Measurements from ENCODE around the gene BCO2.
"Not testable (repeated sequence)": the region's sequence is repeated elsewhere in the genome, so short reads cannot be mapped to it uniquely, and the experiment has no call there.

BCO2 gene

DNA sequence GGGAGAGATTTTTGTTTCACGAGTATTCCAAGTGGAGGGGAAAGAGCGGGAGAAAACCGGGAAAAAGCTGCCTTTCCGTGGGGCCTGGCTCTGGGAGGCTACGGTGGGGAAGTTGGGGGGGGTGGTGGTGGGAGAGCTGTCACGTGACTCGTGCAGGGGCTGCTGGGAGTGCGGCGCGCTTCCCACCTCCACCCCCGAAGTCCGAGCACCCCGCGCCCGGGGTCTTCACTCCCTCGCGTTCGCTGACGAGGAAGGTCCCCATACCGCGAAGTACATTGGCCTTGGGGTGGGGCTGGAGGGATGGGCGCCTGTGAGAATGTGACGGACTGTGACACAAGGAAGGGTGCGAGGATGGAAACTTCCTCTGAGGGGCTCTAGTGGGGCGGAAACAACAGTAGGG is 8.2 kb upstream of the BCO2 start, which contains the start of gene TEX12:
Gene TEX12, plus strand, starts transcription at position 228 of the 400 bp plus-strand sequence. CDS start 1,897 bp downstream, outside the sequence.
- no peak for DNase-seq (ENCODE audit: low spot score)

DNA sequence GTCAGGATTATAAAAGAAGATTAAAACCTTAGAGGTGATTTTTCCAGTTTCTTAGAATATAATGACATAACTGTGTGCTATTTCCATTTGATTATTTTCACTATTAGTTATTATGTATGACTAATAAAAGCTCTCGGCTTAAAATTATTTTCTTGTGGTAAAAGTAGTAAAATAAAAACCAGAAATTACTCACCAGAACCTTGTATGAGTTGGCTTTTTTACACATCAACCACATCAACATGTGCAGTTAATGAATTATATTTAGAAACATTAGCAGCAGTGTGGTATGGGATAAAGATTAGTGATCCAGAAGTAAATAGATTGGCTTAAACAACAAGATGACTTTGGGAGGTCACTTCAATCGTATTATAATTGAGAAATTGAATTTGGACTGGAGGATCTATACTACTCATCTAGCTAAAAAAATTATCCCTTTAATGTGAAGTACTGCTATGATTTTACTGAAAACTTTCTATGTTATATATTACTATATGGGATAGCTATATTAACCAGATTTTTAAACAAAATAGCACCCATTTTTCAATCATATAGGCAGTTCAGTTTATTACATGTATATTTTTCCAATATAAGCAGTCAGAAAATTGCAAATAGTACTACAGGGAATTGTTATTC is 2.8 kb upstream of the BCO2 start:
- DNase-seq (ENCODE audit: low spot score), result no peak

DNA sequence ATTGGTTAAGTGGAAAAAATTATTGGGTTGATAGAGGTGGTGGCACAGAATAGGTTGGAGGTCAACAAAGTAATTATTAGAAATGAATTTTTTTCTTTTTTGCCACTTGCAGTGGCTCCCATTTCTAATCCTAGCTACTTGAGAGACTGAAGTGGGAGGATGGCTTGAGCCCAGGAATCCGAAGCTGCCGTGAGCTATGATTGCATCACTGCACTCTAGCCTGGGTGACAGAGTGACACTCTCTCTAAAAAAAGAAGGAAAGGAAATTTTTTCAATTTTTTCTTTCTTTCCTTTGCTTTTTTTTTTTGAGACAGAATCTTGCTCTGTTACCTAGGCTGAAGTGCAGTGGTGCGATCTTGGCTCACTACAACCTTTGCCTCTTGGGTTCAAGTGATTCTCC is 2.2 kb upstream of the BCO2 start:
- no peak for DNase-seq (ENCODE audit: low spot score)

DNA sequence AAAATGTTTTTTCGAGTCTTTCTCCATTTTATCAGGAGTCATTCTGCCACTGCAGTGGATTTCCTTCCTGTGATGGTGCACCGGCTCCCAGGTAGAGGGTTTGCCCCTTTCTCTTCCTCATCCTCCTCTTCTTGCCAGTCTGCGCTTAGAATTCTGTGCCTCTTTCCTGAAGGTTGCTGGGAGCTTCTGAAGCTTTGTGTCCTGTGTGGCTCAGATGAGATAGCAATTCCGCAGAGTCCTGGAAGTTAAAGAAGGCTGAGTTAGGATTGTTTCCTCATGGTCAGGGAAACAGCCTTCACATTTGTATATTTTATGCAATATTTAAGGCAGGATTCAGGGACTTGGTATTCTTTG is 264 bp downstream of the BCO2 start:
- no peak for DNase-seq (ENCODE audit: low spot score)

DNA sequence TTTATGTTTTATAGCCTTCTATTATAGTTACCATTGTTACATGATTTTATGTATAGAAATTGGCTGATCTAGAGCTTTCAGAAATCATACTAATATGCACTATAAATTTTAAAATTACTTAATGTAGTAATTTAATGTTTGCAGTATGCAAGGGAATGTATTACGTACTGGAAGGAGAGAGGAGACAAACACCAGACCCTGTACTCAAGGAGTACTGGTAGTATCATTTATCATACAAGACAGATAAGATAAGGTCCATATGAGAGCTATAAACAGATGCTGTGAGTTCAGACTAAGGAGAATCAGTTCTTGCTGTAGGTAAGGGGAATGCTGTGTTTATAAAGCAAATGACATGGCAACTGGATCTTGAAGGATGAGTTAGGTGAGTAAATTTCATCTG is 765 bp downstream of the BCO2 start:
- no peak for DNase-seq (ENCODE audit: low spot score)

DNA sequence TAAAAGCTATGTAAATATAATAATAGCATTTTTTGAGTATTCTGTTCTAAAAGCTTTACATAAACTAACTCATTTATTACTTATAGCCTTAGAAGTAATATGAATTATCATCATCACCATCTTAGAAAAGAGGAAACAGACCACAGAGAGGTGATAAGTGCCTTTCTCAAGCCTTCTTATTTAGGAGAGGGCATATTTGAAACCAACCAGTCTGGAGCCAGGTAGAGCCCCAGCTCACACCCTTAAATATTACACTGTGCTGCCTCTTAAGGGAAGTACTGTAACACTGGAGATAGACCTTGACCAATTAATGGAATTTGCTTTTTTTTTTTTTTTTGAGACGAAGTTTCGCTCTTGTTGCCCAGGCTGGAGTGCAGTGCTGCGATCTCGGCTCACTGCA is 2.3 kb downstream of the BCO2 start:
- no peak for DNase-seq (ENCODE audit: low spot score)

DNA sequence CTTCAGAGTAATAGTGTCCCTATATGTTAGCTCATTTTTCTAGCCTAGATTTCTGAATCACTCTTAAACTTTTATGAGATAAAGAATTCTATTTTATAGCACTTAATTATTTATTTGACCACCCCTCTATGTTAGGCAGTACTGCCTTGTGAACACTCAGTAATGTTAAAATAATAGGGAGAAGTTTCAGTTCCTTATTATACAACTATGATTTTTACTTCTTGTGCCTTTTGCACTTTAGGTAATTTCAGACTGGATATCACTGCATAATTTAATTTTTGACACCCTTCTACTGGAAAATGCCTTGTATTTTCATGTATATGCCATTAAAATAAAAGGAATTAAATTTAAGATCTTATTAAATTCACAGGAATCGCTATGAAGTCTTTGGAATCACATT is 3.1 kb downstream of the BCO2 start:
- no peak for DNase-seq (ENCODE audit: low spot score)

DNA sequence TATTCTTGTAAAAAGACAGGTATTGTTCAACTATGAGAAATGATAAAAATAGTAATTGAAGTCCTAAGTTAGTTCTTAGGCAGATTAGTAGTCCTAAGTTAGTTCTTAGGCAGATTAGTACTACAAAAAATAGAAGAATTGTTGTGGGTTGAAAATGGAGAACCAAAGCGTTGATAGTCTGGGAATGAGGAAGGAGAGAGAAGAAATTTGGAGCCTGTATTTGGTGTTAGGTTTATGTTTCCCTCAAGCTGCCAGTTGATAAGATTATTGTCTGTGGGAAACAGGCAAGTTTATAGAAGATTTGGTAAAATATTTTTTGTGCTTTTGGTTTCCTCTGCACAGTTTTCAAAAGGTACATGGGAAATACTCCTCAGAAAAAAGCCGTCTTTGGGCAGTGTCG is 3.6 kb downstream of the BCO2 start:
- DNase-seq (ENCODE audit: low spot score), result no peak

DNA sequence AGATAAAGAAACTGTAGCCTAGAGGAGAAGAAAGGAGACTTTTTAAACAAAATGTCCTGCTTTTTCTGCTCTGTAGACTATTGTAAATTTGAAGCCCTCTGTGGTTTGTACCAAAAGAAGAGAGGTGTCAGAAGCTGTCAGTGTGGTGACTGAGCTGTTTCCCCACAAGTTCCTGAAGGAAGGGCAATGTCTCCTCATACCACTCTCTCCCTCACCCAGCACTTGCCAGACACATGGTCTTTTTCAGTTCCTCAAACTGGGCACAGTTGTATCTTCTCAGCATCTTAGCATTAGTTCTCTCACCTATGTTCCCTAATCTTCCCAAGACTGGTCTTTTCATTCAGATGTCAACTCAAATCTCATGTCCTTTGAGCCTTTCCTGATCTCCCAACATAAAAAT is 4.3 kb downstream of the BCO2 start:
- DNase-seq (ENCODE audit: low spot score), result no peak

DNA sequence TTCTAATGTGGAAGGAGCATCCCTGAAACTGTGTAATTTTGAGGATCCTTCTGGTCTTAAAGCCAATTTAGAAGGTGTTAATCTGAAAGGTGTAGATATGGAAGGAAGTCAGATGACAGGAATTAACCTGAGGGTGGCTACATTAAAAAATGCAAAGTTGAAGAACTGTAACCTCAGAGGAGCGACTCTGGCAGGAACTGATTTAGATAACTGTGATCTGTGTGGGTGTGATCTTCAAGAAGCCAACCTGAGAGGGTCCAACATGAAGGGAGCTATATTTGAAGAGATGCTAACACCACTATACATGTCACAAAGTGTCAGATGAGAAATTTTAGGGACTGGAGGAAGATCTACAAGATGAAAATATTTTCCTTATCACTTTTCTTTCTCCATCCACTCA is 7.6 kb downstream of the BCO2 start:
- no peak for DNase-seq (ENCODE audit: low spot score)

DNA sequence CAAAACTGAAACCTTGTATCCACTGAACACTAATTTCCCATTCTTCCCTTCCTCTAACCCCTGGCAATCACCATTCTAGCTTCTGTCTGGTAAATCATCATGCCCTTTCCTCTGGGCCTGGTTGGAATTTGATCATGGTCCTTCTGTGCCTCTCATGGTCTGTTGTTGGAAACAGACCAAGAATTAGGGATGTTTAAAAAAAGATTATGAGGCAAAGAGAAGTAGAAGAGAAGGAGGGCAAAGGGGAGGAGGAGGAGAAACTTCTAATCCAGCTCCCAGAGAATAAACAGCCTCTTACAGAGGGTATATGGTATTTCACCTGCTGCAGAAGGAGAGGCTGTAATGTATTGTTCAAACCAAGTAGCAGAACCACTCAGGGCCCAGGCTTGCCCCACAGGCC is 10.6 kb downstream of the BCO2 start:
- no peak for DNase-seq (ENCODE audit: low spot score)

DNA sequence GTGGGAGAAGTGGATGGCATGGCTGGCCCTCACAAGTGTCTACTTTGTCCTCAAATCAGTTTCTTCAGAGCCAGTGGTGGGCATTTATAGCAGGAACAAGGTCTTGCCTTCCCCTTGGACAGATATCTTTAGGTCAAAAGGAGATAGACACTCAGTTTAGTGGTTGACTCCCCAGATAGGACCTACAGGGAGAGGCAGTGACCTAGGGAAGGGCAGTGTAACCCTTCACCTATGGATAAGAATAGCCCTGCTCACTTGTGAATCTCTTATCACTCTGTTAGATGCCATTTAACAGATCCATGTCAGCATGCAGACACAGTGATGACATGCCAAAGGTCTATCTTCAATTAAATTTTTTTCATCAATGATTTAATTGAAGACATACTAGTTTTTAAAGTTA is 11.0 kb downstream of the BCO2 start:
- DNase-seq (ENCODE audit: low spot score), result no peak

DNA sequence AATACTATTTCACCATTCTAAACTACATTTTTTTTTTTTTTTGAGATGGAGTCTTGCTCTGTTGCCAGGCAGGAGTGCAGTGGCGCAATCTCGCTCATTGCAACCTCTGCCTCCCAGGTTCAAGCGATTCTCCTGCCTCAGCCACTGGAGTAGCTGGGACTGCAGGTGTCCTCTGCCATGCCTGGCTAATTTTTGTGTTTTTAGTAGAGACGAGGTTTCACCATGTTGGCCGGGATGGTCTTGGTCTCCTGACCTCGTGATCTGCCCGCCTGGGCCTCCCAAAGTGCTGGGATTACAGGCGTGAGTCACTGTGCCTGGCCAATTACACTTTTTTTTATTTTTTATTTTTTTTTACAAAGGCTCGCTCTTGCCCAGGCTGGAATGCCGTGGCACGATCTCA is 19.8 kb downstream of the BCO2 start:
- not testable (repeated sequence) for DNase-seq (ENCODE audit: low spot score)

DNA sequence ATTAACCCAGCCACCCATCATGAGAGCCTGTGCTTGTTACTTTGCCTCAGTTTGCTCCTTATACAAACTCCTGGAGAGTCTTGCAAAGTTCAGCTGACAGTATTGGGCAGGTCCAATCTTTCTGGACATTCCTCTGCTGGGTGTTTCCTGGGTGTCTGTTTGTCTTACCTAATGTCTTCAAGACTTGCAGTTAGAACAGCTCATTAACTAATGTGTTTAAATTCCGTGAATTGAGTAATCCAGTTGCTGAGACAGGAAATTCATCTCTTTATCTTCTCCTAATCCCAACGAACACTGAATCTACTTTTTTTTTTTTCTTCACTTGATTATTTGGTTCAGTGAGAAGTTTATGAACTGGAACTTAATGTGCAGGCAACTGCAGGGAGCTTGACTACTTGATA is 20.6 kb downstream of the BCO2 start:
- no peak for DNase-seq (ENCODE audit: low spot score)

DNA sequence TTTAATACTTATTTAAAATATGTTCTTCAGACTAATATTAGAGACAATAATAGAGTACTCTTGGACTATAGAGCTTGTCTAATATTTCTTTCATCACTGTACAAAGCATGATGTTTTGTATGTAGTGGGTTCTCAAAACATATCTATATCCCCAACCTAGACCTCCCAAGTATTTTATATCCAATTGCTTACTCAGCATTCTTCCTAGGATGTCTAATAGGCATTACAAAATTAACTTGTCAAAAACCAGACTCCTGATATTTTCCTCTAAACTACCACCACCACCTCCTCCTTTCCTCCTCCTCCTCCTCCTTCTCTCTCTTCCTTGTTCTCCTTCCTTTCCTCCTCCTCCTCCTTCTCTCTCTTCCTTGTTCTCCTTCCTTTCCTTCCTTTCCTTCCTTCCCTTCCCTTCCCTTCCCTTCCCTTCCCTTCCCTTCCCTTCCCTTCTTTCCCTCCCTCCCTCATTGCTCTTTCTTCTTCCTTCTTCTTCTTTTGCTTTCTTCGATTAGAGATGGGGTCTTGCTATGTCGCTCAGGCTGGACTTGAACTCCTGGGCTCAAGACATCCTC is 21.3 kb downstream of the BCO2 start:
- DNase-seq (ENCODE audit: low spot score), result no peak

DNA sequence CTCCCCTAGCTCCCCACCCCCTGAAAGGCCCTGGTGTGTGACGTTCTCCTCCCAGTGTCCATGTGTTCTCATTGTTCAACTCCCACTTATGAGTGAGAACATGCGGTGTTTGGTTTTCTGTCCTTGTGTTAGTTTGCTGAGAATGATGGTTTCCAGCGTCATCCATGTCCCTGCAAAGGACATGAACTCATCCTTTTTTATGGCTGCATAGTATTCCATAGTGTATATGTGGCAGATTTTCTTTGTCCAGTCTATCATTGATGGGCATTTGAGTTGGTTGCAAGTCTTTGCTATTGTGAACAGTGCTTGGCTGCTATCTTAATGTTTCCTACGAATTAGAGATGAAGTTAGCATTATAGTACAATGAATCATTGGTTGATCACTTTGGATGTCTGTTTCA is 23.8 kb downstream of the BCO2 start:
- DNase-seq (ENCODE audit: low spot score), result not testable (repeated sequence)

DNA sequence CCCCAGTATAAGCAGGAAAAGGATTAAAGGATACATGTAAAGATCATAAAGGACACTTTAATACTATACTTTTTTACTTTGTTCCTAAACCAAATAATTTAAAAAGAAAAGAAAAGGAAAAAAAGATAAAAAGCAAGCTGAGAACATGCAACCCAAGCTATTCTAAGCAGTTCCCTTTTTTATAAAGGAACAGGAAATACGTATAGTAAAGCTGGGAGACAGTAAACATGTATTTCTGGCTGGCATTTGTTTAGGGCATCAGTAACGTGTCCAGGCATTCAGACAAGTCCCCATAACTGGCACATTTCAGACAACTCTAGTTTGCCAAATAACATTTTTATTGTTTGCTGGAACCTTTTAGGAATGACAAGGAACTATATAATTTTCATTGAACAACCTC is 24.9 kb downstream of the BCO2 start:
- no peak for DNase-seq (ENCODE audit: low spot score)

DNA sequence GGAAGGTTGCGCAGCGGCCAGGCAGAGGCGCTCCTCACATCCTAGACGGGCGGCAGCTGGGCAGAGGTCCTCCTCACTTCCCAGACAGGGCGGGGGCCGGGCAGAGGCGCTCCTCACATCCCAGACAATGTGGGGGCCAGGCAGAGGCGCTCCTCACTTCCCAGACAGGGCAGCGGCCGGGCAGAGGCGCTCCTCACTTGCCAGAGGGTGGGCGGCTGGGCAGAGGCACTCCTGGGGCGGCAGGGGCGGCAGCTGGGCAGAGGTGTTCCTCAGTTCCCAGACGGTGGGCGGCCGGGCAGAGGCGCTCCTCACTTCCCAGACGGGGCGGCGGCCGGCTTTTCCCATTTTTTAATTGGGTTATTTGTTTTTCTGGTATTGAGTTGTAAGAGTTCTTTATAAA is 30.8 kb downstream of the BCO2 start:
- DNase-seq (ENCODE audit: low spot score), result no peak

DNA sequence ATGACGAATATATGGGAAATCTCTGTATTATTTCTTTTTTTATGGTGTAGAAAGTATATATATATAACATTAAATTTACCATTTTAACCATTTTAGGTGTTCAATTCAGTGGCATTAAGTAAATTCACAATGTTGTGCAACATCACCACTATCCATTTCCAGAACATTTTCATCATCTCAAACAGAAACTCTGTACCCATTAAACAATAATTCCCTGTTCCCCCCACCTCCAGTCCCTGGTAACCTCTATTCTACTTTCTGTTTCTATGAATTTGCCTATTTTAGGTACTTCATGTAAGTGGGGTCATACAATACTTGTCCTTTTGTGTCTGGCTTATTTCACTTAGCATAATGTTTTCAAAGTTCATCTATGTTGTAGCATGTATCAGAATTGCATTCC is 35.6 kb downstream of the BCO2 start:
- DNase-seq (ENCODE audit: low spot score), result no peak

DNA sequence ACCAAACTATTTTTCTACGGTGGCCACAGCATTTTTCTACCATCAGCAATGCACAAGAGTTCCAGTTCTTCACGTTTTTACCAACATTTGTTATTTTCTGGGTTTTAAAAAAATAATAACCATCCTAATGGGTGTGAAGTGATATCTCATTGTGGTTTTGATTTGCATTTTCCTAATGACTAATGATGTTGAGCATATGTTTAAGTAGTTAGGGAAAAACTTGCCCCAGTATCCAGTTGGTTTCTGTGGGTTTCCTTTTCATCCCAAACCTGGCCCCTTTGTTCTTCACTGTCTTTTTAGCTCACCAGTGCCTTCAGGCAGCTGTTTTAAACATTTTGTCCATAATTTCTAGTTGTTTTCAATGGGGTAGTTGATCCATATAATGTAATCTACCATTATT is 36.2 kb downstream of the BCO2 start:
- DNase-seq (ENCODE audit: low spot score), result no peak

DNA sequence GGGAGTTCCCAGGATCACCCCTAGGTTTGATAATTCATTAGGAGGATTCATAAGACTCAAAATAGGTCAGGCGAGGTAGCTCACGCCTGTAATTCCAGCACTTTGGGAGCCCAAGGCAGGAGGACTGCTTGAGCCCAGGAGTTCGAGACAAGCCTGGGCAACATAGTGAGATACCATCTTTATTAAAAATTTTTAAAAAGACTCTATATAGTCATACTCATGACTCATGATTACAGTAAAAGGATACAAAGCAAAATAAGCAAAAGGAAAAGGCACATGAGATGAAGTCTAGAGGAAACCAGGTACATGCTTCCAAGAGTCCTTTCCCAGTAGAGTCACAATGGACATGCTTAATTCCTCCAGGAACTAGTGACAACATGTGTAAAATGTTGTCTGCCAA is 37.0 kb downstream of the BCO2 start:
- DNase-seq (ENCODE audit: low spot score), result no peak

DNA sequence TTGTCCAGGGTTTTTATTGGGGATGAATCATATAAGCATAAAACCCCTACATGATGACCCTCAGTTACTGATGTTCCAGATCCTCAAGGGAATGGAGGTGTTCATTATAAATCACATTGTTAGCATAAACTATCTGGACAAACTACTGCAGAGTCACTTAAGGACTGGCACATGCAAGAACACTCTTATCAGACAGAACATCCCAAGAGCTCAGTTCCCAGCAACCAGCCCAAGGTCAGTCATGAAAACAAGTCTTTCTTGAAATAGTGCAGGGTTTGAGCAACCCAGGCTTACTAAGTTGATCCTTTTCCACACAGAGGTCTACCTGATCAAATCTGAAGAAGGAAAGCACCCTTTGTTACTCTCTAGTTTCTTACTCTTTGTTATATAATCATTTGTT is 37.4 kb downstream of the BCO2 start:
- DNase-seq (ENCODE audit: low spot score), result no peak

DNA sequence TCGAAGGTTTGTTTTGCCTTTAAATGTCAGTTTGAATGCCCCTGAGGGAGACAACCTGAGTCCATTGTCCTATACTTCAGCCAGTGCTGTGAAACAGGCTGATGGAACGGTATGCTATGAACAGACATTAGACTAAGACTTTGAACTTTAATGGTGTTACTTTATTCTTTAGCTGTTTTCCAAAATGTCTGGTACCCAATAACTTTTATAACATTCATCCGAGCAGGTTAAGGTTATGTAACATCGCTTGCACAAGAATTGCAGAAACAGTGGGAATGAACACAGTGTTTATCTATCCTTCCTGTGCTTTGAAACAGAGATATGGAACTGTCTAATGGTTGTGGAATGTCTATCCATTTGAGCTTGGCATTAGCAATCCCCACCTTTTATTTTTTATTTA is 38.4 kb downstream of the BCO2 start:
- DNase-seq (ENCODE audit: low spot score), result no peak

DNA sequence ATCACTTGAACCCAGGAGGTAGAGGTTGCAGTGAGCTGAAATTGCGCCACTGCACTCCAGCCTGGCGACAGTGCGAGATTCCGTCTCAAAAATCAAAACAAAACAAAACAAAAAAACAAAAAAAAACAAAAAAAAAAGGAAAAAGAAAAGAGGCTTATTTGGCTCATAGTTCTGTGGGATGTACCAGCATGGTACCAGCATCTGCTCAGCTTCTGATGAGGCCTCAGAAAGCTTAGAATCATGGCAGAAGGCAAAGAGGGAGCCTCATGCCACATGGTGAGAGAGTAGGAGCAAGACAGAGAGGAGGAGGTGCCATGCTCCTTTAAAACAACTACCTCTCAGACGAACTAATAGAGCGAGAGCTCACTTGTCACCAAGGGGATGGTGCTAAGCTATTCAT is 40.3 kb downstream of the BCO2 start:
- DNase-seq (ENCODE audit: low spot score), result no peak

All from COLO829 (cell line).